Limb (tissue), 2 donors: ENCODE measurements around the gene PCBD1.

Experiments used
- DNase-seq, 2 donors: peaks; one replicate each; pipeline ENCODE4 v3.0.0-alpha.2; 2016; ENCODE audit errors: extremely low spot score in 2 of 2

PCBD1 gene

DNA sequence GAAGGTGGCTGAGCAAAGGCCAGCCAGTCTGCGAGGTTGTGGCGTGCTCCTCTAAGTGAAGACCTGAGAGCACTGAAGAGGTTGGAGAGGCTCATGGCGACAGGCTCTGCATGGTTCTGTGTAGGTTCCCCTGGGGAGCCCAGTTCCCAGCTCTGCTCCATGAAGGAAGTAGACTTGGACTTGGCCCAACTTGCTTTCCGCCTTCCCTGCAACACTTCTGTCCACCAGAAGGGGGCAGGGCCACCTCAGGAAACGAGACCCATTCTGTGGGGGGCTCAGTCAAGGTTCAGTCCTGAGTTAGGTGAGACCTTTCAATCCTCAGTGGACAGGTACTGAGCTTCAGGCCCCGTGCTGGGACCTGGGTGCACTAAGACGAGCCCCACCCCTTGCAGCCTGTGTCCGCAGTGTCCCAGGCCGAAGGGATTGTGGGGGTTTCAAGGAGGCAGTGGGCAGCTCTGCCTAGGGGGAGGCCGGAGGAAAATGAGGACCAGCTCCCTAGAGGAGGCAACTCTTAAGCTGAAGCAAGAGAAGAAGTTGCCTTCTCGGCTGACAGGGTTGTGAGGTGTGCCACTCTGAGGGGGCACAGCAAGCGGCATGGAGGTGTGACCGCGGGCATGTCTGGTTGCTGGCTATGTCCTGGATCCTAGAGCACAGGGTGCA lies 15.0 kb upstream of the PCBD1 start:
- DNase-seq, result peak; percentile 62 to 80

- no peak for DNase-seq
Measured at GRCh38 chr10:70902661-70903261, 14.4 kb upstream of the PCBD1 start.

GRCh38 chr10:70901276-70901878 lies 13.0 kb upstream of the PCBD1 start:
- DNase-seq, result no peak

DNA sequence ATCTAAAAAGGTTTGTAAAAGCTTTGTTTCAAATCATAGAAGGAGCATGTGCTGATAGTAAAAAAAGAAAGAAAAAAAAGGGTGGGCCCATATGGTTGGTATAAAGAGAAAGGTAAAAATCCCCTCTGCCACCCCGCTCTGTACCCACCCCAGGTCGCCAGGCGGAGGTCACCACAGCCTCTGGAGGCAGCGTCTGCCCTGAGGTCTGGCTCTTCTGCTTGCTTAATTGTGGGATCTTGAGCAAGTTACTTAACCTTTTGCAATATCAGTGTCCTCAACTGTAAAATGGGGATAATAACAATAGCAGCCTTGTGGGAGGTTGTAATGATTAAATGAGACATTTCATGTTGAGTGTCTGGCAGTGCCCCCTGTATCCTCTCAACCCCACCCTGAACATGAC lies 10.7 kb upstream of the PCBD1 start:
- no peak for DNase-seq

- DNase-seq, result no peak
Measured at GRCh38 chr10:70898687-70899086, 10.3 kb upstream of the PCBD1 start.

DNA sequence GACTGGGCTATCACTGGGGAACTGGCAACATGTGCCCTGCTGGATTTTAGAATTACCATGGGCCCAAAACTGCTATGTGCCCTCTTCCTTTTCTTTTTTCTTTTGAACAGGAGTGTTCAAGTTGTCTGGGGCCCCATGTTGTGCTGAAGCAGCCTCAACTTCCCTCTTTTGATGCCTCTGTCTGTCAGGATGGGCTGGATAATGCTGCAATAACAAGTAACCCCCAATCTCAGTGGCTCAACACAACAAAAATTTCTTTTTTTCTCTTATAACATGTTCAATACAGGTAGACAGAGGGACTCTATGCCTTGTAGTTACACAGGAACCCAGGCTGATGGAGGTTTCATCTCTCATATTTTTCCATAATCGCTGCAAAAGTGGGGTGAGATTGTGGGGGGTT lies 8.2 kb upstream of the PCBD1 start:
- DNase-seq, result no peak

- no peak for DNase-seq
Measured at GRCh38 chr10:70894416-70894815, 6.1 kb upstream of the PCBD1 start.

- no peak for DNase-seq
Measured at GRCh38 chr10:70893227-70894006, 5.1 kb upstream of the PCBD1 start.

DNA sequence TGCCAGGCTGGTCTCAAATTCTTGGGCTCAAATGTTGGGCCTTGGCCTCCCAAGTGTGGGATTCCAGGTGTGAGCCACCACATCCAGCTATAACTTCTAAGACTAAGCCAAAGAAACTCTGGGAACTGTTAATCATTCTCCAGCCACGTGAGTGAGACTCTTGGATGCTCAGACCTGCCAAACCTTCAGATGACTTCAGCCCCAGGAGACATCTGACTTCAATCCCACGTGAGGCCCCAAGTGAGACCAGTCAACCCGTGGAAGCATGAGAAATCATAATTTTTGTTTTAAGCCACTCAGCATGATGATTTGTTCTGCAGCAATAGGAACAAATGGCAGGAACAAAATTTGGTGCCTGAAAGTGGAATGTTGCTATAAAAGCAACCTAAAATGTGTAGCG lies 4.3 kb upstream of the PCBD1 start:
- no peak for DNase-seq

GRCh38 chr10:70891627-70892026 lies 3.3 kb upstream of the PCBD1 start:
- no peak for DNase-seq

GRCh38 chr10:70890917-70891431 lies 2.6 kb upstream of the PCBD1 start:
- no peak for DNase-seq

GRCh38 chr10:70889291-70889690 lies 926 bp upstream of the PCBD1 start:
- no peak for DNase-seq

DNA sequence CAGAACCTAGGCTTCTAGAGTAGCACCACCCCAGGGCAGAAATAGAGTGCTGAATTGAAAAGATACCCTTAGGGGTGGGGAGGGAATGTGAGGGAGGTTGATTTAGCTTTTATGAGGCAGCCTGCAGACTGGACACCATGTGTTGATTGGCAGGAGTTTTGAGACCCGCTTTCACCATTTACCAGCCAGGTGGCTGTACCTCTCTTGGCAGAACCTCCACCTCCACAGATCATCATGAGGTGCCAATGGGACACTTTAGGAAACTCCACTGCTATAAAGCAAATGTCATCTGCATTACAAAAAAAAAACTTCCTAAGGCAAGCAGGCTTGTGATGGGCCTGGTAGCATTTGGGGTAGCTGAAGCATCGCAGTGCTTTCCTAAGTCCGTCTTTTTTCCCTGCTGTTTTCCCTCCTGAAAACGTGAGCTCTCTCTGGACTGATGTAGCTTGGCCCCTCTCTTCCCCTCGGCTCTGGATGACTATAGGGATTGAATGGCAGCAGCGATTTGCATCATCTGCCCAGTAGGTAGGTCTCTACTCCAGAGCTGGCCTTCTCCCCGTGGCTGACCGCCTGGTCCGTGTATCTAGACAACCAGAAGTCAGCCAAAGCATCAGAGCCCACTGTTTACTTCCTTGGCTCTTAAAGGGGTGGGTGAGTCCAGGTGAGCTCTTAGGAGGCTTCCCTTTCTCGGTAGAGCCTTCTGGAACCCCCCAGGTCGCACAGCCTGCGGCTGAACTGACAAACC lies 1.3 kb downstream of the PCBD1 start:
- DNase-seq, result no peak

DNA sequence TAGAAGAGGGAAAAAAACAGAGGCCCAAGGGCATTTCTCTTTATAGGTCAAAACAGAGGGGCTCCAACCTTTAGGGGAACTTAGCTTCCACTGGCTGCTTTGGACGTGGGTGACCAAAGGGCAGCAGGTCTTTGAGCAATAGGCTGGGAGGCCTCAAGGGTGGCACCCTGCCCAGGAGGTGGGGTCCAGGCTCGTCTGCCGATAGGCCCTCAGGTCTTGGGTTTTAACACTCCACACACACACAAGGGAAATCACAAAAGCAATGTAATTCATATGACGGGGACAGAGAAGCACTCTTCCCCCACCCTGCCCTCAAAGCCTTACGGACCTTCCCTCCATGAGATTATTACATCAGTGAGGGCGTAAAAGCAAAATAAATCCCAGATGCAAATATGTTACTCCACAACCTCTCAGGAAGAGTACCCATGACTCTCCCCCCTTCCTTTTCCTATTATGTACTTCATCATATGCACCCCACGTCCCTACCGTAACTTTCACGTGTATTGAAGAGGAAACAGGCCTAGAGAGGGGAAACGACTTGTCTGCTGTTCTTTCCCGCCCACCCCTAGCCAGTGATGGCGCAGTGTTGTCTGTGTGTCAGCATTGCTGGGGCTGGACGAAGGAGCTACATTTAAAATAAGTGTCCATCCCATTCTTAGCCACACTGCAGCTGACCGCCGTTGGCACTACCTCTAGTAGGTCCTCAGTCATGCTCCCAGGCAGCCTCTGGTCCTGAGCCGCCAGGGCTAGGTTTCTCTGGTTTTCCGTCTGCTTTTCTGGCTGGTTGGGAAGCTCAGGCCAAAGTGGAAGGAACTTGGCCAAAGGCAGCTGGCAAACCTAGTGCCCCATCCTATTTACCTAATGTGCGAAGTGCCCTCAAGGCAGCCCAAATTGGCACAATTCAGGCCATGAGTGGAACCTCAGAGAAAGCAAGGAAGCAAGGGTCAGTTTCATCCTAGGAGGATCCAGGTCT lies 2.1 kb downstream of the PCBD1 start:
- DNase-seq, result no peak

DNA sequence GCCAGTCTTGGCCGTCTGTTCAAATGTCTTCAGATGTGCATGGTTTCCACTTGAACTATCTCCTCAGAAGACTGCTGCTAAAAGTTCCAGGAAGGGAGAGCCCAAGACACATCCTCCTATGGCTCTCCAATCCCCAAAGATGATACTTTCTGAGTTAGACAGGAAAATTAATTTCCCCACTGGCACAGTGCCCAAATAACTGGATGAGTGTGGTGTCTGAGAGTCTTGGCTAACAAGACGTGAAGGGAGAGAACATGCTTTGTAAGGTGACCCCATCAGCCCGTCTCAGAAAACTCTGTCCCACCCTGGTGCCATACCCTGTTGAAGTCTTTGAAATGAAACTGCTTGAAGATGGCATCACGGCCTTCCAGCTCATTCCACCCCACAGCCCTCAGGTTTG lies 2.9 kb downstream of the PCBD1 start:
- no peak for DNase-seq

DNA sequence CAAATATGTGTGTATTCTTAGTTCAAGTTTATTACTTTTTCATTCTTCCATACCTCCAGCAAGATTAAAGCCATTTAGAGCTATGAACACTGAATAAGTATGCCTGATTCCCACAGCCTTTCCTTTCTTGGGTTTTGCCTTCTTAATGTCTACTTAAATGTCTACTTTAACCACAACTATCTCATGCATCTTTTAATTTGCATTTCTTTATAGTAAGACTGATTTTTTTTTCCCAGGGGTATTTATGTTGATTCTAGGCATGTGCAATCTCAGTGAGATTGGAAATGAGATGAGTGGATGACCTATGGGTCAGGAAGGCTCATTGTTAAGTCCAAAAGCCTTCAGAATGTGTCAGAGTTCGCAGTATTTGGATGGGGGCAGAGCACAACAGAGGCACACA lies 3.6 kb downstream of the PCBD1 start:
- DNase-seq, result no peak

GRCh38 chr10:70880077-70880534 lies 8.3 kb downstream of the PCBD1 start:
- peak; percentile 73 to 79 for DNase-seq

DNA sequence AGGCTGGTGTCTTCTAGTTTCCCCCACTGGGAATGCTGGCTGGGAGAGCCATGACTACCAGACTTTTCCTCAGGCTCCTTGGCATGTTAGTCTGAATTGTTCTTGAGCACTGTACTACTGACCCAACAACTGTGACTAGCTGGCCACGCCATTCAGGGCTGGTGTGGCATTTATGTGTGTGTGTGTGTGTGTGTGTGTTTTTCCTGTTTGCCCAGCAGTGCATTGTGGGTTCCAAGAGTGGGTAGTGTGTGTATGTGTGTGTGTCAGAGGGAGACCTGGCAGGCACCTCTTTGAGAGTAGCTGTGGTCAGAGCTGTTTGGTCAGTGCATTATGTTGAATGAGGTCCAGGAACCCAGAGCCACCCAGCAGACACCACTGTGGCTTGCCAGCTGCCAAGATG lies 9.2 kb downstream of the PCBD1 start:
- DNase-seq, result no peak

- no peak for DNase-seq
Measured at GRCh38 chr10:70874061-70874460, 14.3 kb downstream of the PCBD1 start.

- DNase-seq, result no peak
Measured at GRCh38 chr10:70872291-70872690, 16.1 kb downstream of the PCBD1 start.
